ENCODE results near the gene TFF3.
A peak's percentile ranks its signal among the peaks of the same experiment; 100 is the strongest.

Gene TFF3

GRCh38 chr21:42315296-42315891, at the start of gene TFF3:
TSS of gene TFF3 (minus strand) at chr21:42315409. CDS start at chr21:42315374, 35 bp downstream.
- DNase-seq (ENCODE audit: low spot score) = peak; percentile 66

- no peak for DNase-seq (ENCODE audit: low spot score)
These were observed 49.2 kb upstream of the TFF3 start for GRCh38 chr21:42364304-42364865.

- no peak for DNase-seq (ENCODE audit: low spot score)
These were observed 48.1 kb upstream of the TFF3 start for GRCh38 chr21:42363312-42363711.

- DNase-seq (ENCODE audit: low spot score) = no peak
These were observed 47.5 kb upstream of the TFF3 start for GRCh38 chr21:42362700-42363099.

- DNase-seq (ENCODE audit: low spot score) = no peak
These were observed 47.0 kb upstream of the TFF3 start for GRCh38 chr21:42362198-42362597.

- DNase-seq (ENCODE audit: low spot score) = no peak
These were observed 46.1 kb upstream of the TFF3 start for GRCh38 chr21:42361286-42361685.

GRCh38 chr21:42360317-42360716, 45.1 kb upstream of the TFF3 start:
- no peak for DNase-seq (ENCODE audit: low spot score)

GRCh38 chr21:42358937-42359336, 43.7 kb upstream of the TFF3 start:
- DNase-seq (ENCODE audit: low spot score) = no peak

GRCh38 chr21:42358261-42358660, 43.1 kb upstream of the TFF3 start:
- DNase-seq (ENCODE audit: low spot score) = no peak

- DNase-seq (ENCODE audit: low spot score) = no peak
These were observed 42.1 kb upstream of the TFF3 start for GRCh38 chr21:42357307-42357706.

- no peak for DNase-seq (ENCODE audit: low spot score)
These were observed 41.4 kb upstream of the TFF3 start for GRCh38 chr21:42356650-42357049.

GRCh38 chr21:42356046-42356445, 40.8 kb upstream of the TFF3 start:
- no peak for DNase-seq (ENCODE audit: low spot score)

- DNase-seq (ENCODE audit: low spot score) = no peak
These were observed 38.4 kb upstream of the TFF3 start for GRCh38 chr21:42353623-42354022.

GRCh38 chr21:42352441-42353095, 37.4 kb upstream of the TFF3 start:
- peak; percentile 48 for DNase-seq (ENCODE audit: low spot score)

GRCh38 chr21:42351626-42352440, 36.6 kb upstream of the TFF3 start:
- DNase-seq (ENCODE audit: low spot score) = peak; percentile 50

- DNase-seq (ENCODE audit: low spot score) = no peak
These were observed 35.8 kb upstream of the TFF3 start, which contains the start of gene TFF2 for GRCh38 chr21:42350927-42351426. TSS of gene TFF2 (minus strand) at chr21:42350994. CDS start at chr21:42350957, 37 bp downstream.

- no peak for DNase-seq (ENCODE audit: low spot score)
These were observed 35.2 kb upstream of the TFF3 start for GRCh38 chr21:42350318-42350910.

- DNase-seq (ENCODE audit: low spot score) = no peak
These were observed 34.5 kb upstream of the TFF3 start for GRCh38 chr21:42349420-42350317.

- no peak for DNase-seq (ENCODE audit: low spot score)
These were observed 33.6 kb upstream of the TFF3 start for GRCh38 chr21:42348762-42349161.

GRCh38 chr21:42347601-42348327, 32.6 kb upstream of the TFF3 start:
- no peak for DNase-seq (ENCODE audit: low spot score)

Data from left forelimb (tissue), 1 donor.